Mucosa of descending colon (tissue), 3 donors: ENCODE results near the gene PRKCZ. TPM values are rescaled to one million over a fixed set of nuclear protein-coding genes. Genes with fewer than 3 reads are reported as not detected.

Experiments used
- ATAC-seq: fragments of 200-7000 bp; cut with Tn5 transposase; one replicate; pipeline ENCODE4 v1.9.1; 2020; ENCODE audit warnings: mild to moderate bottlenecking, moderate library complexity
- DNase-seq, 3 donors: peaks; one replicate each; pipeline ENCODE4 v3.0.0-alpha.2; 2020
- H3K36me3 ChIP-seq: fragments of 200-600 bp; one replicate; pipeline ENCODE4 v1.8.0; 2021; ENCODE audit warnings: low read depth, mild to moderate bottlenecking
- H3K4me1 ChIP-seq: fragments of 200-600 bp; one replicate; pipeline ENCODE4 v1.8.0; 2021; ENCODE audit warnings: low read depth, mild to moderate bottlenecking
- H3K4me3 ChIP-seq: fragments of 200-600 bp; one replicate; pipeline ENCODE4 v1.8.0; 2021; ENCODE audit warnings: mild to moderate bottlenecking
- H3K9me3 ChIP-seq: fragments of 200-600 bp; one replicate; pipeline ENCODE4 v1.8.0; 2021; ENCODE audit warnings: mild to moderate bottlenecking
- intact Hi-C, 2 donors: fragments of 100-400 bp; cut with DNase I in 1 of 2; cut with micrococcal nuclease in 1 of 2; formaldehyde crosslinking; loops; one replicate each; pipeline versions ENCODE4 v1.11.0 to v1.11.1; 2022; cut with DNase I, micrococcal nuclease
- total RNA-seq, 3 donors: library from RNA; stranded (reverse); fragmentation: NEBNext Ultra II Directional in 2 of 3; extraction: Animal tissue kit (Norgen Biotek cat#: 25700) in 2 of 3; gene quantifications; one replicate each; pipeline versions ENCODE4 v1.2.1 to v1.2.4, GENCODE V29; 2021 to 2023
- TF ChIP-seq, protein P1 (sequence below): fragments of 200-600 bp; IDR thresholded peaks from one replicate; pipeline ENCODE4 v1.8.0; 2022; ENCODE audit warnings: antibody characterized with exemption, mild to moderate bottlenecking
- donor health status: DM: no; HTN: no; CAD: no; lungs with moderate emphysema.
- donor health status: DM: no; HTN: no; CAD: no.
- donor health status: DM: no; HTN: yes; CAD: no.

Gene PRKCZ
- total RNA-seq, 3 donors from 2014 or later = 38.9 to 80.2 (median 53.7) TPM

DNA sequence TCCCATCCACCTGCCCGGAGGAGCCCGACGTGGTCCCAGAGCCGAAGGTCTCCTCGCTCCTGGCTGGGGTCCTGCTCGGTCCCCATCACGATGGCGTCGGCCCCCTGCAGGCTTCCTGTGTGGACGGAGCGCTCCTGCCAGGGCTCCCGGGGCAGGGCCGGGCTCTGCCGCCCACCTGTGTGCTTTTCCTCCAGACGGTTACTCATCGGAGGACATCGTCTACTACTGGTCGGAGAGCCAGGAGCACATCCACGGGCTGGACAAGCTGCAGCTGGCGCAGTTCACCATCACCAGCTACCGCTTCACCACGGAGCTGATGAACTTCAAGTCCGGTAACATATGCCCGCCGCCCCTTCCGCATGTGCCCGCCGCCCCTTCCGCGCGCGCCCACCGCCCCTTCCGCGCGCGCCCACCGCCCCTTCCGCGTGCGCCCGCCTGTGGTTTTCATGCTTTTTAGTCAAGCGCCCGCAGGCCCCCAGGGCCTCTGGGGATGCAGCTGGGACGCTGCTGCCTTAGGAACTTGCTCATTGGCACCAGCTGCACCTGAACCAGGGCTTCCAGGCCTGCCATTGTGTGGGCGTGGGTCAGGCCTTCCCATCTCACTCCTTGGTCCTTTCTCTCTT, 22.1 kb upstream of the PRKCZ start:
- ATAC-seq (no peak), DNase-seq (peak in 1 of 3 donors; percentile 45)
- H3K4me1 ChIP-seq = no peaks in the 10 kb centered on the region
- TF ChIP-seq, protein P1, sequence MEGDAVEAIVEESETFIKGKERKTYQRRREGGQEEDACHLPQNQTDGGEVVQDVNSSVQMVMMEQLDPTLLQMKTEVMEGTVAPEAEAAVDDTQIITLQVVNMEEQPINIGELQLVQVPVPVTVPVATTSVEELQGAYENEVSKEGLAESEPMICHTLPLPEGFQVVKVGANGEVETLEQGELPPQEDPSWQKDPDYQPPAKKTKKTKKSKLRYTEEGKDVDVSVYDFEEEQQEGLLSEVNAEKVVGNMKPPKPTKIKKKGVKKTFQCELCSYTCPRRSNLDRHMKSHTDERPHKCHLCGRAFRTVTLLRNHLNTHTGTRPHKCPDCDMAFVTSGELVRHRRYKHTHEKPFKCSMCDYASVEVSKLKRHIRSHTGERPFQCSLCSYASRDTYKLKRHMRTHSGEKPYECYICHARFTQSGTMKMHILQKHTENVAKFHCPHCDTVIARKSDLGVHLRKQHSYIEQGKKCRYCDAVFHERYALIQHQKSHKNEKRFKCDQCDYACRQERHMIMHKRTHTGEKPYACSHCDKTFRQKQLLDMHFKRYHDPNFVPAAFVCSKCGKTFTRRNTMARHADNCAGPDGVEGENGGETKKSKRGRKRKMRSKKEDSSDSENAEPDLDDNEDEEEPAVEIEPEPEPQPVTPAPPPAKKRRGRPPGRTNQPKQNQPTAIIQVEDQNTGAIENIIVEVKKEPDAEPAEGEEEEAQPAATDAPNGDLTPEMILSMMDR = no peak
- intact Hi-C loops = no loop called here
- no peak overlapping the region for H3K4me3 ChIP-seq
- H3K36me3 ChIP-seq = no peaks in the 10 kb centered on the region
- no peaks in the 10 kb centered on the region for H3K9me3 ChIP-seq

DNA sequence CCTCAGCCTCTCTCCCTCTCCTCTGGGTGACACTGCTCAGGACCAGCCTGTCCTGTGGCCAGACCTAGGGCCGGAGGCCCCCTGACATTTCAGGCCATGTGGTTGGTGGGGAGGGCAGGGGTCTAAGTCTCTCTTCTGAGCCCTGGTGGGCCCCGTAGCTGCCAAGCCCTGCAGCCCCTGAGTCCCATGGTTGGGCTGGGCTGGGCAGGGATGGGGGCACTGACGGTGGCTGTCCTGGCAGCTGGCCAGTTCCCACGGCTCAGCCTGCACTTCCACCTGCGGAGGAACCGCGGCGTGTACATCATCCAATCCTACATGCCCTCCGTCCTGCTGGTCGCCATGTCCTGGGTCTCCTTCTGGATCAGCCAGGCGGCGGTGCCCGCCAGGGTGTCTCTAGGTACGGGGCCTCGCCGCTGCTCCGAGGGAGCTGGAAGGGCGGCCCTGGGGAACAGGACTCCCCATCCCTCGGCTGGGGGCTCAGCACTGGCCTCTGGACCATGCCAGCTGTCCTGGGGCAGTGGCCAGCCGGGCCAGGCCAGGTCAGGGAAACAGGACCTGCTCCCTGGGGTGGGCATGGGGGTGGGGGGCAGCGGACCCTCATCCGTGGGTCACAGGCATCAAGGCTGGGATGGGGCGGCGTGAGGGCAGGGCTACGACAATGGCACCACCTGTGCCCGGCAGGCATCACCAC, 21.2 kb upstream of the PRKCZ start:
- TF ChIP-seq, protein P1 = no peak
- Histone ChIP-seq H3K4me3 (no peak overlapping the region), H3K9me3 (no peaks in the 10 kb centered on the region), H3K36me3 (no peaks in the 10 kb centered on the region), H3K4me1 (no peaks in the 10 kb centered on the region)
- DNase-seq (peak in 1 of 3 donors; percentile 40), ATAC-seq (no peak)
- intact Hi-C loops = no loop called here

DNA sequence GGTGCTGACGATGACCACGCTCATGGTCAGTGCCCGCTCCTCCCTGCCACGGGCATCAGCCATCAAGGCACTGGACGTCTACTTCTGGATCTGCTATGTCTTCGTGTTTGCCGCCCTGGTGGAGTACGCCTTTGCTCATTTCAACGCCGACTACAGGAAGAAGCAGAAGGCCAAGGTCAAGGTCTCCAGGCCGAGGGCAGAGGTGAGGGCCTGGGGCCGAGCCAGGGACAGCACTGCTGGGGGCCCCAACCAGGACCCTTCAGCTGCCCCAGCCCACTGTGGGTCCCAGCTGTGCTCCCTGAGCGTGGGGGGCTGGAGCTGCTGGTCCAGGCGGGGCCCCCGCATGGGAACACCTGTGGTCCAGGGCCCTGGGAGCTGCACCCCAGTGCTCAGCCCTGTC, 20.6 kb upstream of the PRKCZ start:
- no peaks in the 10 kb centered on the region for H3K9me3 ChIP-seq
- TF ChIP-seq, protein P1 = no peak
- intact Hi-C loops = no loop called here
- H3K4me1 ChIP-seq = no peaks in the 10 kb centered on the region
- DNase-seq (no peak), ATAC-seq (no peak)
- no peaks in the 10 kb centered on the region for H3K36me3 ChIP-seq
- no peak overlapping the region for H3K4me3 ChIP-seq

DNA sequence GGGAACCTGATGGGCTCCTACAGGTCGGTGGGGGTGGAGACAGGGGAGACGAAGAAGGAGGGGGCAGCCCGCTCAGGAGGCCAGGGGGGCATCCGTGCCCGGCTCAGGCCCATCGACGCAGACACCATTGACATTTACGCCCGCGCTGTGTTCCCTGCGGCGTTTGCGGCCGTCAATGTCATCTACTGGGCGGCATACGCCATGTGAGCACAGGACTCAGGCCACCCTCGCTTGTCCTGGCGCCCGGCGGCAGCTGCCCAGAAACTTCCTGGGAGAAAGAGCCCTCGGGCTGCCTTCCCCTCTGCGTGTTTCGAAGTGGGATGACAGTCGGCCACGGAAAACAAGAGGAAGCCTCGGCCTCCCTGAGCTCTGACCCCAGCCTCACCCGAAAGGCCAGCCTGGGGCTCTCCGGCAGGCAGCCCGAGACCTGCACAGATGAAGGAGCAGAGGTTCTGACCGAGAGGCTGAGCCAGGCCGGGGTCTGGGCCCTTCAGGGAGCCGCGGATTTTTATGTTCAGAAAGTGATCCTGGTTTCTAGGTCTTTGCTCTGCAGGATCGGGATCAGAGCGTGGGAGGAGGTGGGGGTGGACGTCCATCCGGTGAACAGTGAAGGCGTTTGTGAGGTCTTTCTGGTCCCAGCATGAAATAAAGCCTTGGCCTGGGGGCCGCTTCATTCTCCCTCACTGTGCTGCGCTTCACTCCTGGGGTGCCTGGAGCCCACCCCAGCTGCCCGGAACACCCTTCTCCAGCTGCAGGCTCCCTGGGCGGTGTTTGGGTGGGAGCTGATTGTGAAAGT, 19.9 kb upstream of the PRKCZ start:
- ATAC-seq (no peak), DNase-seq (no peak)
- H3K4me3 ChIP-seq = no peak overlapping the region
- no peaks in the 10 kb centered on the region for H3K4me1 ChIP-seq
- TF ChIP-seq, protein P1 = no peak
- no peaks in the 10 kb centered on the region for H3K36me3 ChIP-seq
- H3K9me3 ChIP-seq = no peaks in the 10 kb centered on the region
- intact Hi-C loops = no loop called here

DNA sequence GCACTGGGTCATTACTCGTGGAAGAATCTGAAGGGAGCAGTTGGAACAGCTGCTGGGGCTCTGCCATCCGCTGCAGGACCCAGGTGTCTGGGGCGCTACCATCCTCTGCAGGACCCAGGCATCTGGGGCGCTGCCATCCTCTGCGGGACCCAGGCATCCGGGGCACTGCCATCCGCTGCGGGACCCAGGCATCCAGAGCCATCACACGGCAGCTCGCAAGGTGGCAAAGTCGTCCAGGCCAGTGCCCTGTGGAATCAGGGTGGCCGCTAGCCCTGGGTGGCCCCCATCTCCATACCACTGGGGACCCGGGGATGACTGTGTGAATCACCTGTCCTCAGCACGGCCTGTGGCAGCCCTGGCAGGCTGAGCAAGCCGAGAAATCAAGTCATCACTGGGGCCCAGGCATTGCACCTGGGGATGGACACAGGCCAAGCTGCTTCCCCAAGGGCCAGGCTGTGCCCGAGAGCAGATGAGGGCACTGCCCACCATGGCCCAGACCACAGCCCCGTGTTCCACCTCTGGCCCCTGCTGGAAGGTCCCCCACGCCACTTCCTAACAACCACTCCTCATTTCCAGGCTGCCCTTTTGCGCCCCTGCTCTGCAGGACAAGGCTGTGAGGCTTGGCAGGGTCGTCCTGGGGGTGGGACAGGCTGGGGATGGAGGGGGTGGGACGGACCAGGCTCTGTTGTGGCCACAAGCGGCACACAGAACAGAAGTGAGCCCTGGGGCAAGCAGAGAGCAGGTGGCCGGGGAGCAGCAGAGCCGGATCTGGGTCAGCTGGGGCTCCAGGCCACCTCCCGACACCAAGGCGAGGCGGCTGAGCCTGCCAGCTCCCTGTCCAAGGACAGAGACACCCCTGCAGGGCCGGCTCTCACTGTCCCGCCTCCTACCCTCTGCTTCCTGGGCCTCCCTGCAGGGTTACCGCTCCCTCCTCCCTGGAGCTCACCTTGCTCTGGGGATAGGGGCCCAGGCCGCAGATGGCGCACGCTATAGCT, 18.4 kb upstream of the PRKCZ start:
- TF ChIP-seq, protein P1 = no peak
- DNase-seq = no peak
- intact Hi-C loops = no loop called here
- no peaks in the 10 kb centered on the region for H3K9me3 ChIP-seq
- no peaks in the 10 kb centered on the region for H3K4me1 ChIP-seq
- H3K36me3 ChIP-seq = no peaks in the 10 kb centered on the region
- H3K4me3 ChIP-seq = no peak overlapping the region
- no peak for ATAC-seq
